Activated CD4-positive, alpha-beta T cell treated with anti-CD3 and anti-CD28 coated beads, Interleukin-2, amount 50 U/mL, for 24 hours (primary cell): Measurements from ENCODE around the gene PPP2R1B.
A peak's percentile ranks its signal among the peaks of the same experiment; 100 is the strongest.

Experiments
- DNase-seq, 2 donors: peaks; one replicate each; pipeline ENCODE4 v3.0.0-alpha.2; 2020; ENCODE audit warnings: low read depth in 1 of 2, low spot score in 1 of 2

Gene PPP2R1B

GRCh38 chr11:111765984-111766833 lies at the start of gene PPP2R1B:
Gene PPP2R1B, minus strand, starts transcription at chr11:111766389. Its CDS starts 28 bp downstream, at chr11:111766361.
- peak; percentile 57 to 59 for DNase-seq

GRCh38 chr11:111815489-111815888 lies 49.3 kb upstream of the PPP2R1B start:
- no peak for DNase-seq

- DNase-seq = no peak
These were observed 48.5 kb upstream of the PPP2R1B start for GRCh38 chr11:111814557-111815320.

GRCh38 chr11:111814106-111814505 lies 47.9 kb upstream of the PPP2R1B start:
- no peak for DNase-seq

- no peak for DNase-seq
These were observed 46.0 kb upstream of the PPP2R1B start for GRCh38 chr11:111812211-111812610.

- no peak for DNase-seq
These were observed 45.3 kb upstream of the PPP2R1B start for GRCh38 chr11:111811445-111811844.

- no peak for DNase-seq
These were observed 42.6 kb upstream of the PPP2R1B start for GRCh38 chr11:111808834-111809233.

GRCh38 chr11:111808063-111808588 lies 41.9 kb upstream of the PPP2R1B start:
- no peak for DNase-seq

GRCh38 chr11:111807076-111807475 lies 40.9 kb upstream of the PPP2R1B start:
- DNase-seq = no peak

GRCh38 chr11:111801135-111801534 lies 34.9 kb upstream of the PPP2R1B start:
- no peak for DNase-seq

- DNase-seq = no peak
These were observed 32.1 kb upstream of the PPP2R1B start for GRCh38 chr11:111798279-111798678.

GRCh38 chr11:111797145-111797581 lies 31.0 kb upstream of the PPP2R1B start:
- DNase-seq = no peak

- DNase-seq = no peak
These were observed 30.5 kb upstream of the PPP2R1B start for GRCh38 chr11:111796696-111797095.

- no peak for DNase-seq
These were observed 29.3 kb upstream of the PPP2R1B start for GRCh38 chr11:111795334-111795985.

GRCh38 chr11:111793863-111794262 lies 27.7 kb upstream of the PPP2R1B start:
- DNase-seq = no peak

- DNase-seq = no peak
These were observed 26.8 kb upstream of the PPP2R1B start for GRCh38 chr11:111792955-111793500.

- no peak for DNase-seq
These were observed 26.1 kb upstream of the PPP2R1B start for GRCh38 chr11:111792314-111792713.

- no peak for DNase-seq
These were observed 22.3 kb upstream of the PPP2R1B start for GRCh38 chr11:111788464-111788863.

- no peak for DNase-seq
These were observed 21.9 kb upstream of the PPP2R1B start for GRCh38 chr11:111788051-111788450.

- no peak for DNase-seq
These were observed 19.8 kb upstream of the PPP2R1B start for GRCh38 chr11:111785886-111786412.

GRCh38 chr11:111785076-111785475 lies 18.9 kb upstream of the PPP2R1B start:
- DNase-seq = no peak
